Mesodermal cell (in vitro differentiated cells): ENCODE data around the gene TPM4.
"Not testable (repeated sequence)": the region's sequence is repeated elsewhere in the genome, so short reads cannot be mapped to it uniquely, and the experiment has no call there.

ENCODE experiments used
- H3K27ac ChIP-seq: 2 replicates; pipeline ENCODE4 v1.7.0; 2013; ENCODE audit warnings: mild to moderate bottlenecking, low read depth, low read length, moderate library complexity; ENCODE audit not compliant: severe bottlenecking
- H3K36me3 ChIP-seq: 2 replicates; pipeline ENCODE4 v1.7.1; 2013; ENCODE audit warnings: mild to moderate bottlenecking, low read length, moderate library complexity; ENCODE audit not compliant: control insufficient read depth, insufficient read depth
- H3K4me1 ChIP-seq: one replicate; pipeline ENCODE4 v1.7.1; 2013; ENCODE audit warnings: mild to moderate bottlenecking, low read length; ENCODE audit not compliant: insufficient read depth, control insufficient read depth, poor library complexity, severe bottlenecking
- H3K4me3 ChIP-seq: 2 replicates; pipeline ENCODE4 v1.7.0; 2013; ENCODE audit warnings: low read length, control low read depth, mild to moderate bottlenecking; ENCODE audit not compliant: insufficient read depth, poor library complexity, severe bottlenecking; ENCODE audit errors: extremely low read depth
- H3K9me3 ChIP-seq: 2 replicates; pipeline ENCODE4 v1.7.1; 2013; ENCODE audit warnings: mild to moderate bottlenecking, low read length, moderate library complexity; ENCODE audit not compliant: control insufficient read depth
- WGBS, 2 experiments: methylation state at CpG; one replicate each; pipeline ENCODE4 v1.1.5; 2013; ENCODE audit warnings: missing lambda C conversion rate in 2 of 2; ENCODE audit not compliant: insufficient coverage in 2 of 2; 5-methylcytosine and 5-hydroxymethylcytosine counted together

Gene TPM4

GRCh38 chr19:16117594-16118033, 41.3 kb downstream of the TPM4 start:
- Histone ChIP-seq H3K36me3 (peaks cover 85% of the 10 kb centered on the region), H3K27ac (no peak overlapping the region), H3K9me3 (no peaks in the 10 kb centered on the region), H3K4me3 (no peak overlapping the region), H3K4me1 (peaks cover 10% of the 10 kb centered on the region)
- WGBS, 2 experiments: 91 to 99% methylated on average over 9 to 11 of the region's 11 CpGs

- Histone ChIP-seq H3K36me3 (peaks cover 87% of the 10 kb centered on the region), H3K4me1 (peaks cover 4% of the 10 kb centered on the region), H3K4me3 (no peak overlapping the region), H3K9me3 (no peaks in the 10 kb centered on the region), H3K27ac (no peak overlapping the region)
- WGBS, 2 experiments: 97 to 99% methylated on average over 9 to 10 of the region's 12 CpGs
These were observed 42.3 kb downstream of the TPM4 start for GRCh38 chr19:16118489-16119033.

- WGBS, 2 experiments: 94 to 96% methylated on average over 12 to 19 of the region's 19 CpGs
- not testable (repeated sequence) for H3K27ac ChIP-seq, H3K9me3 ChIP-seq, H3K4me3 ChIP-seq, H3K4me1 ChIP-seq
- peaks cover 90% of the 10 kb centered on the region for H3K36me3 ChIP-seq
These were observed 43.0 kb downstream of the TPM4 start for GRCh38 chr19:16119075-16119857.

- WGBS, 2 experiments: 40 to 93% methylated on average over 1 to 2 of the region's 5 CpGs
- peaks cover 91% of the 10 kb centered on the region for H3K36me3 ChIP-seq
- H3K9me3 ChIP-seq: no peaks in the 10 kb centered on the region
- no peak overlapping the region for H3K27ac ChIP-seq
- no peak overlapping the region for H3K4me3 ChIP-seq
- H3K4me1 ChIP-seq: no peaks in the 10 kb centered on the region
These were observed 44.8 kb downstream of the TPM4 start for GRCh38 chr19:16121141-16121540.

- WGBS, 2 experiments: 95 to 97% methylated on average over 5 to 9 of the region's 11 CpGs
- peaks cover 92% of the 10 kb centered on the region for H3K36me3 ChIP-seq
These were observed 45.7 kb downstream of the TPM4 start for GRCh38 chr19:16121967-16122366.

GRCh38 chr19:16124953-16125352, 48.7 kb downstream of the TPM4 start:
- Histone ChIP-seq H3K9me3 (no peaks in the 10 kb centered on the region), H3K36me3 (peaks cover 96% of the 10 kb centered on the region), H3K4me3 (no peak overlapping the region), H3K4me1 (no peaks in the 10 kb centered on the region), H3K27ac (no peak overlapping the region)
- 96 to 99% methylated on average over 9 to 10 of the region's 14 CpGs for WGBS, 2 experiments

More at GRCh38 chr19:16121967-16122366, 45.7 kb downstream of the TPM4 start:
- H3K27ac ChIP-seq: no peak overlapping the region
- no peaks in the 10 kb centered on the region for H3K4me1 ChIP-seq
- no peaks in the 10 kb centered on the region for H3K9me3 ChIP-seq
- H3K4me3 ChIP-seq: no peak overlapping the region

- WGBS, 2 experiments: 77 to 78% methylated on average over 5 to 7 of the region's 10 CpGs
- H3K36me3 ChIP-seq: peaks cover 98% of the 10 kb centered on the region
These were observed 49.6 kb downstream of the TPM4 start for GRCh38 chr19:16125737-16126495.

GRCh38 chr19:16127080-16127479, 50.8 kb downstream of the TPM4 start:
- 83 to 98% methylated on average over 6 to 7 of the region's 11 CpGs for WGBS, 2 experiments
- Histone ChIP-seq H3K4me1 (no peaks in the 10 kb centered on the region), H3K36me3 (peaks cover 98% of the 10 kb centered on the region)

More at GRCh38 chr19:16125737-16126495, 49.6 kb downstream of the TPM4 start:
- no peak overlapping the region for H3K27ac ChIP-seq
- no peaks in the 10 kb centered on the region for H3K9me3 ChIP-seq
- no peak overlapping the region for H3K4me3 ChIP-seq
- no peaks in the 10 kb centered on the region for H3K4me1 ChIP-seq

GRCh38 chr19:16127776-16128371, 51.6 kb downstream of the TPM4 start:
- no peaks in the 10 kb centered on the region for H3K4me1 ChIP-seq
- peaks cover 98% of the 10 kb centered on the region for H3K36me3 ChIP-seq
- H3K4me3 ChIP-seq: no peak overlapping the region
- H3K27ac ChIP-seq: no peak overlapping the region
- WGBS, 2 experiments: 95 to 97% methylated on average over 16 to 21 of the region's 21 CpGs
- H3K9me3 ChIP-seq: no peaks in the 10 kb centered on the region

More at GRCh38 chr19:16127080-16127479, 50.8 kb downstream of the TPM4 start:
- H3K4me3 ChIP-seq: no peak overlapping the region
- H3K9me3 ChIP-seq: no peaks in the 10 kb centered on the region
- no peak overlapping the region for H3K27ac ChIP-seq

GRCh38 chr19:16131648-16132047, 55.4 kb downstream of the TPM4 start:
- Histone ChIP-seq H3K27ac (no peak overlapping the region), H3K4me3 (no peak overlapping the region), H3K4me1 (no peaks in the 10 kb centered on the region), H3K9me3 (no peaks in the 10 kb centered on the region), H3K36me3 (peaks cover 79% of the 10 kb centered on the region)
- WGBS, 2 experiments: 63 to 67% methylated on average over 3 of the region's 3 CpGs
